IMR-90 (cell line): ENCODE results near the gene GSS. TPM values are rescaled to one million over a fixed set of nuclear protein-coding genes. Genes with fewer than 3 reads are reported as not detected.

Experiments
- ATAC-seq: fragments of 200-7000 bp; cut with Tn5 transposase; 2 replicates; pipeline ENCODE4 v1.9.1; 2020; ENCODE audit warnings: low read depth, mild to moderate bottlenecking, moderate library complexity
- BruUV-seq: library from RNA; stranded (reverse); fragments of 400-500 nt; replicated peaks from 2 replicates; lab custom pipeline; 2021; lab: Mats Ljungman, UMichigan
- CTCF ChIA-PET: fragments of 300-600 bp; formaldehyde crosslinking; extraction: SDS; loops from one replicate; lab custom pipeline; 2021; ENCODE audit warnings: antibody characterized with exemption; lab: Yijun Ruan, JAX
- POLR2A ChIA-PET: fragments of 300-600 bp; sonication (Branson Sonifier 250); formaldehyde crosslinking; loops from one replicate; lab custom pipeline; 2022; ENCODE audit warnings: antibody characterized with exemption; ENCODE audit not compliant: unreplicated experiment; lab: Charles Lee
- DNase-seq: peaks from one replicate; pipeline ENCODE4 v3.0.0; 2013
- H2AFZ ChIP-seq: replicated peaks from 2 replicates; pipeline ENCODE3; 2013; ENCODE audit warnings: low read length, mild to moderate bottlenecking; ENCODE audit not compliant: poor library complexity
- H2AK5ac ChIP-seq: 2 replicates; pipeline ENCODE4 v1.6.1; 2013; ENCODE audit warnings: low read depth, low read length, inconsistent platforms
- H2AK9ac ChIP-seq: replicated peaks from 2 replicates; pipeline ENCODE3; 2013; ENCODE audit warnings: mild to moderate bottlenecking, low read depth, low read length, moderate library complexity; ENCODE audit not compliant: poor library complexity
- H2BK120ac ChIP-seq: 2 replicates; pipeline ENCODE4 v1.6.1; 2013; ENCODE audit warnings: low read depth, low read length, inconsistent platforms
- H2BK15ac ChIP-seq: 3 replicates; pipeline ENCODE4 v1.6.1; 2013; ENCODE audit warnings: low read depth, low read length, inconsistent platforms
- H2BK20ac ChIP-seq: 2 replicates; pipeline ENCODE4 v1.6.1; 2013; ENCODE audit warnings: low read depth, mild to moderate bottlenecking, inconsistent platforms, low read length, moderate library complexity
- H2BK5ac ChIP-seq: 2 replicates; pipeline ENCODE4 v1.6.1; 2013; ENCODE audit warnings: mild to moderate bottlenecking, low read depth, low read length, inconsistent platforms; ENCODE audit not compliant: poor library complexity, severe bottlenecking
- H3K14ac ChIP-seq: replicated peaks from 2 replicates; pipeline ENCODE4 v1.6.1; 2013; ENCODE audit warnings: low read depth, low read length, inconsistent platforms
- H3K18ac ChIP-seq: 2 replicates; pipeline ENCODE4 v1.6.1; 2013; ENCODE audit warnings: low read depth, low read length, control low read depth
- H3K23ac ChIP-seq: 2 replicates; pipeline ENCODE4 v1.6.1; 2013; ENCODE audit warnings: low read depth, low read length, inconsistent platforms
- H3K27ac ChIP-seq: 2 replicates; pipeline ENCODE4 v1.5.1; 2013; ENCODE audit warnings: mild to moderate bottlenecking, control low read depth, low read length; ENCODE audit not compliant: insufficient read depth
- H3K27me3 ChIP-seq: 2 replicates; pipeline ENCODE4 v1.6.1; 2013; ENCODE audit warnings: low read length; ENCODE audit not compliant: control insufficient read depth, insufficient read depth
- H3K36me3 ChIP-seq: 2 replicates; pipeline ENCODE4 v1.6.1; 2013; ENCODE audit warnings: low read length, mixed read lengths; ENCODE audit not compliant: control insufficient read depth, insufficient read depth
- H3K4ac ChIP-seq: 2 replicates; pipeline ENCODE4 v1.6.1; 2013; ENCODE audit warnings: low read depth, low read length, inconsistent platforms
- H3K4me1 ChIP-seq: 2 replicates; pipeline ENCODE4 v1.6.1; 2013; ENCODE audit warnings: low read length, mixed read lengths; ENCODE audit not compliant: control insufficient read depth, insufficient read depth
- H3K4me2 ChIP-seq: 2 replicates; pipeline ENCODE4 v1.6.1; 2013; ENCODE audit warnings: low read depth, mild to moderate bottlenecking, control low read depth, low read length, moderate library complexity
- H3K4me3 ChIP-seq: 2 replicates; pipeline ENCODE4 v1.5.1; 2013; ENCODE audit warnings: low read depth, mild to moderate bottlenecking, control low read depth, low read length, moderate library complexity; ENCODE audit not compliant: insufficient read depth
- H3K56ac ChIP-seq: 2 replicates; pipeline ENCODE4 v1.6.1; 2013; ENCODE audit warnings: low read length, inconsistent platforms; ENCODE audit not compliant: insufficient read depth; ENCODE audit errors: extremely low read depth
- H3K79me1 ChIP-seq, 2 experiments: 2 replicates each; pipeline ENCODE4 v1.6.1; 2013; ENCODE audit warnings: low read length in 2 of 2, inconsistent platforms in 1 of 2, low read depth in 1 of 2
- H3K9ac ChIP-seq: 2 replicates; pipeline ENCODE4 v1.6.1; 2013; ENCODE audit warnings: low read depth, low read length, control low read depth
- H3K9me1 ChIP-seq: 2 replicates; pipeline ENCODE4 v1.6.1; 2013; ENCODE audit warnings: low read length, inconsistent platforms; ENCODE audit not compliant: insufficient read depth
- H3K9me3 ChIP-seq: 2 replicates; pipeline ENCODE4 v1.6.1; 2013; ENCODE audit warnings: low read length; ENCODE audit not compliant: control insufficient read depth, insufficient read depth
- H4K20me1 ChIP-seq: 2 replicates; pipeline ENCODE4 v1.6.1; 2013; ENCODE audit warnings: low read length, inconsistent platforms; ENCODE audit not compliant: insufficient read depth
- H4K5ac ChIP-seq: 2 replicates; pipeline ENCODE4 v1.6.1; 2013; ENCODE audit warnings: mild to moderate bottlenecking, low read depth, low read length, control low read depth
- H4K8ac ChIP-seq, 2 experiments: 2 replicates each; pipeline ENCODE4 v1.6.1; 2013; ENCODE audit warnings: low read depth in 2 of 2, low read length in 2 of 2, control low read depth in 1 of 2, inconsistent platforms in 1 of 2
- H4K91ac ChIP-seq: 2 replicates; pipeline ENCODE4 v1.6.1; 2013; ENCODE audit warnings: low read depth, low read length, inconsistent platforms; ENCODE audit not compliant: insufficient read depth
- BHLHE40 ChIP-seq: fragments of 150-350 bp; IDR thresholded peaks from 2 replicates; pipeline ENCODE4 v1.6.1; 2016; ENCODE audit warnings: mild to moderate bottlenecking, low read depth, low read length
- CEBPB ChIP-seq: IDR thresholded peaks from 2 replicates; pipeline ENCODE4 v1.6.1; 2012; ENCODE audit warnings: low read depth, low read length, improper control_type of control experiment
- CHD1 ChIP-seq: IDR thresholded peaks from 2 replicates; pipeline ENCODE4 v1.6.1; 2012; ENCODE audit warnings: low read depth, low read length, improper control_type of control experiment
- CTCF ChIP-seq: conservative IDR thresholded peaks from 2 replicates; pipeline ENCODE4 v1.5.1; 2012; ENCODE audit warnings: mild to moderate bottlenecking, low read depth, low read length, improper control_type of control experiment
- FOS ChIP-seq: fragments of 150-350 bp; IDR thresholded peaks from 2 replicates; pipeline ENCODE4 v1.6.1; 2016; ENCODE audit warnings: low read depth, low read length
- MAFK ChIP-seq: IDR thresholded peaks from 2 replicates; pipeline ENCODE4 v1.6.1; 2012; ENCODE audit warnings: low read depth, low read length, improper control_type of control experiment
- MAZ ChIP-seq: IDR thresholded peaks from 2 replicates; pipeline ENCODE4 v1.6.1; 2012; ENCODE audit warnings: low read depth, mild to moderate bottlenecking, low read length, improper control_type of control experiment, moderate library complexity, borderline replicate concordance
- MXI1 ChIP-seq: IDR thresholded peaks from 2 replicates; pipeline ENCODE4 v1.6.1; 2012; ENCODE audit warnings: low read depth, mild to moderate bottlenecking, low read length, moderate library complexity, borderline replicate concordance
- NFE2L2 ChIP-seq: fragments of 150-350 bp; IDR thresholded peaks from 2 replicates; pipeline ENCODE4 v1.6.1; 2016; ENCODE audit warnings: low read depth, mild to moderate bottlenecking, low read length
- POLR2A ChIP-seq: IDR thresholded peaks from 2 replicates; pipeline ENCODE4 v1.6.1; 2012; ENCODE audit warnings: mild to moderate bottlenecking, low read depth, low read length
- RAD21 ChIP-seq: IDR thresholded peaks from 2 replicates; pipeline ENCODE4 v1.6.1; 2012; ENCODE audit warnings: low read length, improper control_type of control experiment
- RCOR1 ChIP-seq: IDR thresholded peaks from 2 replicates; pipeline ENCODE4 v1.6.1; 2012; ENCODE audit warnings: mild to moderate bottlenecking, low read length, improper control_type of control experiment; ENCODE audit not compliant: insufficient replicate concordance
- RFX5 ChIP-seq: IDR thresholded peaks from 2 replicates; pipeline ENCODE4 v1.8.0; 2012; ENCODE audit warnings: low read depth, mild to moderate bottlenecking, low read length, moderate library complexity
- USF2 ChIP-seq: fragments of 150-350 bp; IDR thresholded peaks from 2 replicates; pipeline ENCODE4 v1.6.1; 2017; ENCODE audit warnings: mild to moderate bottlenecking, antibody characterized with exemption, low read length, low read depth
- WGBS, 2 experiments: methylation state at CpG; one replicate each; pipeline versions ENCODE4 v1.1.5 to v1.1.7; 2013; ENCODE audit warnings: missing lambda C conversion rate in 2 of 2; ENCODE audit not compliant: insufficient read length in 1 of 2; ENCODE audit errors: extremely low coverage in 2 of 2; 5-methylcytosine and 5-hydroxymethylcytosine counted together
- dilution Hi-C: fragments of 300-500 bp; cut with HindIII; formaldehyde crosslinking; loops from one replicate; pipeline ENCODE4 v1.14.3; 2018; ENCODE audit warnings: low sequenced_read_pairs; ENCODE audit not compliant: unreplicated experiment
- in situ Hi-C: fragments of 300-500 bp; cut with MboI; formaldehyde crosslinking; loops from 3 replicates; pipeline ENCODE4 v1.14.3; 2019; ENCODE audit warnings: low sequenced_read_pairs, inconsistent platforms, mixed read lengths
- intact Hi-C: fragments of 100-400 bp; cut with micrococcal nuclease; formaldehyde crosslinking; loops from 2 replicates; pipeline ENCODE4 v1.10.0; 2022
- polyA plus RNA-seq, 3 experiments: library from polyadenylated mRNA; depleted of rRNA; stranded (reverse); fragments of >200 nt; gene quantifications; 2 replicates each; pipeline ENCODE4 v1.2.3, GENCODE V29; 2012; ENCODE audit warnings: low replicate concordance in 1 of 3
- total RNA-seq: library from RNA; depleted of rRNA; stranded (reverse); fragments of >200 nt; gene quantifications from 2 replicates; pipeline ENCODE4 v1.2.3, GENCODE V29; 2012
- TF ChIP-seq, protein P1 (sequence below): fragments of 150-350 bp; IDR thresholded peaks from 2 replicates; pipeline ENCODE4 v1.6.1; 2016; ENCODE audit warnings: low read depth, mild to moderate bottlenecking, low read length, moderate library complexity, borderline replicate concordance

GSS gene
- total and polyA plus RNA-seq, 2 of the 4 experiments (the other 2 are of a cell fraction) = 73.7 to 90.0 TPM

GRCh38 chr20:34984756-34985261, 29.2 kb upstream of the GSS start:
- DNase-seq = no peak
- Histone ChIP-seq H3K4me3 (no peak overlapping the region), H3K27me3 (peaks cover 31% of the 10 kb centered on the region), H3K56ac (no peak overlapping the region), H2BK5ac (no peak overlapping the region), H3K9me1 (peaks cover 11% of the 10 kb centered on the region; the same call in 1 of the 2 replicates), H3K27ac (no peak overlapping the region), H2BK15ac (no peak overlapping the region), H3K36me3 (no peaks in the 10 kb centered on the region), H3K14ac (no peak overlapping the region), H4K8ac (no peak overlapping the region), H2AFZ (no peak overlapping the region), H3K18ac (no peak overlapping the region), H2AK5ac (no peak overlapping the region), H2BK20ac (no peak overlapping the region), H3K4ac (no peak overlapping the region), H2AK9ac (no peak overlapping the region), H4K5ac (no peak overlapping the region), H3K4me2 (no peak overlapping the region), H3K79me1 (no peaks in the 10 kb centered on the region), H3K4me1 (no peaks in the 10 kb centered on the region), H3K9me3 (no peaks in the 10 kb centered on the region), H2BK120ac (no peak overlapping the region), H4K91ac (no peak overlapping the region), H3K9ac (no peak overlapping the region), H3K23ac (no peak overlapping the region), H4K20me1 (peaks cover 4% of the 10 kb centered on the region; the same call in 1 of the 2 replicates)
- intact Hi-C loops = no loop called here
- TF ChIP-seq USF2 (no peak), CHD1 (no peak), CTCF (no peak), MXI1 (no peak), MAFK (no peak), MAZ (no peak), RAD21 (no peak), POLR2A (no peak), CEBPB (no peak), BHLHE40 (no peak), RCOR1 (no peak), RFX5 (no peak), FOS (no peak), NFE2L2 (no peak)
- TF ChIP-seq, protein P1, sequence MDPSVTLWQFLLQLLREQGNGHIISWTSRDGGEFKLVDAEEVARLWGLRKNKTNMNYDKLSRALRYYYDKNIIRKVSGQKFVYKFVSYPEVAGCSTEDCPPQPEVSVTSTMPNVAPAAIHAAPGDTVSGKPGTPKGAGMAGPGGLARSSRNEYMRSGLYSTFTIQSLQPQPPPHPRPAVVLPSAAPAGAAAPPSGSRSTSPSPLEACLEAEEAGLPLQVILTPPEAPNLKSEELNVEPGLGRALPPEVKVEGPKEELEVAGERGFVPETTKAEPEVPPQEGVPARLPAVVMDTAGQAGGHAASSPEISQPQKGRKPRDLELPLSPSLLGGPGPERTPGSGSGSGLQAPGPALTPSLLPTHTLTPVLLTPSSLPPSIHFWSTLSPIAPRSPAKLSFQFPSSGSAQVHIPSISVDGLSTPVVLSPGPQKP = no peak
- no peak for ATAC-seq
- ChIA-PET CTCF (no interaction called here), POLR2A (no interaction called here)
- no TSS peak for BruUV-seq
- dilution Hi-C loops = no loop called here
- in situ Hi-C loops = no loop called here
- WGBS, 2 experiments = no CpG with 5 or more reads among the region's 18 CpGs
